Left renal pelvis (tissue), 4 donors: Measurements from ENCODE around the gene DDAH1. TPM values are rescaled to one million over a fixed set of nuclear protein-coding genes. Genes with fewer than 3 reads are reported as not detected.

Experiments used
- DNase-seq, 4 donors: peaks; one replicate each; pipeline ENCODE4 v3.0.0-alpha.2; 2013; ENCODE audit warnings: low read depth in 4 of 4, low spot score in 3 of 4
- polyA plus RNA-seq, 4 donors: library from polyadenylated mRNA; unstranded; fragments of 120-200 nt; gene quantifications; one replicate each; pipeline ENCODE4 v1.2.1, GENCODE V29; 2013; ENCODE audit not compliant: insufficient read length in 4 of 4

The DDAH1 gene
- polyA plus RNA-seq, 4 donors = 29.0 to 153 (median 127) TPM

DNA sequence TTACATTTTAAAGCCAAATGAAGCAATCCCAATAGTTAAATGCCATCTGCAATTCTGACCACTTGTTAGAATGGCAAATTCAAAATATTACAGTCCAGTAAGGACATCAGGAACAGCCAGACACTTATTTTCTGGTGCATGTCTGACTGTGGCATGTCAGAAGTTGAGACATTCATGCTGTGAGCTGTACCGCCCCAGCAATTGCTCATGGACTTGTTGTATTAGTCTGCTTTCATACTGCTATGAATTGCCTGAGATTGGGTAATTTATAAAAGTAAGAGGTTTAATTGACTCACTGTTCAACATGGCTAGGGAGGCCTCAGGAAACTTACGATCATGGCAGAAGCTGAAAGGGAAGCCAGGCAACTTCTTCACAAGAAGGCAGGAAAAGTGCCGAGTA lies 19.1 kb downstream of the DDAH1 start:
- DNase-seq = no peak

DNA sequence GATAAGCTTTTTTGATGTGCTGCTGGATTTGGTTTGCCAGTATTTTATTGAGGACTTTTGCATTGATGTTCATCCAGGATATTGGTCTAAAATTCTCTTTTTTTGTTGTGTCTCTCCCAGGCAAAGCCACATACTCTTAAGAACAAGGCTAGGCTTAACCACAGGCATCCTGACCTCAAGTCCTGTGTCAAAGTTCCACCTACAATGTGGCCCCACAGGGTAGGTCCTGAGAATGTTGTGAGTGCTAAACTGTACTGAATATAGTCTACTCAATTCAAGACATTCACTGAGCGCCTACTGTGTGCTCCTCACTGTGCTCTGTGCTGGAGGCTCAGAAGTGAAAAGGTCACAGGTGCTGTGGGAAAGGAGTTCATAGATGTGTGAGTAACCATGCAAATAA lies 20.6 kb downstream of the DDAH1 start:
- no peak for DNase-seq

- DNase-seq = no peak
These were observed 24.3 kb downstream of the DDAH1 start for GRCh38 chr1:85440612-85441011.

GRCh38 chr1:85438353-85438752 lies 26.6 kb downstream of the DDAH1 start:
- peak in 1 of 4 donors; percentile 29 for DNase-seq

DNA sequence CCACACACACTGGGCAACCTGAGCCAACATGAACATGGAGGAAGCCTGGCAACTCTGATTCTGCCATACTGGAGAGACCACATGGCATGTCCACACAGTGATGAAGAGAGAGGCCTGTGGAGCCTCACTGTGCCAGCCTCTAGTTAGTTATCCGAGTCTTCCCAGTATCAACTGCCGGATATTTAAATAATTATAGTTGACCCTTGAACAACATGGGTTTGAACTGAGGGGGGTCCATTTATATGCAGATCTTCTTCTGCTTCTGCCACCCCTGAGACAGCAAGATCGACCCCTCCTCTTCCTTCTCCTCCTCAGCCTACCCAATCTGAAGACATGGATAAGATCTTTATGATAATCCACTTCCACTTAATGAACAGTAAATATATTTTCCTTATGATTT lies 27.8 kb downstream of the DDAH1 start:
- DNase-seq = no peak

DNA sequence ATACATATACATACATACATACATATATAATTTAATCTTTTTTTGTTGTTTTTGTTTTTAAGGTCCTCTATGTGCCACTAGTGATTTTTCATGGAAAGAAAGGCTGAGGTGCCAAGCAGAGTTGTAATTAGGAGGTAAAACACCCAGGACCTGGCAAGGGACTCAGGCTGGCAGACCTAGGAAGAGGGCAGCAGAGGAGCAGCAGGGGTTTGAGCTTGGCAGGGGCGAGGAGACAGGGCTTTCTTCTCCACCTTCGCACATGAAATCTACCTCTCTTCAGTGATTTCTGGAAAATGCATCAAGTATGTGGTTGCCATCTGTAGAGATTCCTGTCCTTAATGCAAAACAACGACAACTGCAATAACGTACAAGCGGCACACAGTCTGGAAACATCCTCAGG lies 31.9 kb downstream of the DDAH1 start:
- no peak for DNase-seq

GRCh38 chr1:85428471-85429089 lies 36.4 kb downstream of the DDAH1 start:
- DNase-seq = no peak

DNA sequence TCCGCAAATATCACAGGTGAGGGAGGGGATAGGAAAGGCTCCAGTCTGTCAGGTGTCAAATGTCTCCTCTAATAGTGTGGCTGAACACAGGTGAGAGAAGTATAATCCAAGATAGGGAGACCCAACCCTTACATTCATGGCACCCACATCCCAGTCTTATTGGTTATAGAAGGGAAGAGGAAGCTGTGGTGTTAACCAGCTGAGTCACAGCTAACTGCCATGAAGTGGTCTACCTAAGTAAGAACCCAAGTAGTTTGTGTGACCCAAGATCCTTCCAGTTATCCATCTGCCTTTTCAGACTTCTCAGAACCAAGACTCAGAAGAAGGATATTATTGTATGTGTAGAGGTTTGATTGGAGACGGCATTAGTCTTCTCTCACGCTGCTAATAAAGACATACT lies 37.1 kb downstream of the DDAH1 start:
- no peak for DNase-seq

DNA sequence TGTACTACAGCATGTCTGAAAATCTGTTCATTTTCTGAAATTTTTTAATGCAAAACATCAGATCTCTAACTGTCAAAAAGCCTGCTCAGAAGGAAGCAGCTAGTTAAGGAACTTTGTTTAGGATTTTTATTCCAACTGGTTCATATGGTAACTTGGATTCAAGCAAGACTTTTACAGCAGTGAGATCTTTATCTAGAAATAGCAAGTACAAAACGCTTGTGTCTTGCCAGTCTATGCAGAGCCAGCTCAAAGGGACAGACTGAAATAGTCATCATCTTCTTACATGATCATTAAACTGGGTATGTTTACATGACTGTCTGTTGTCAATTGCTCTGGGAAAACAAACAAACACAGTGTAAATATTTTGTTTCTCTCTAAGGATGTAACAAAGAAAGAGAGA lies 37.6 kb downstream of the DDAH1 start:
- DNase-seq = no peak

DNA sequence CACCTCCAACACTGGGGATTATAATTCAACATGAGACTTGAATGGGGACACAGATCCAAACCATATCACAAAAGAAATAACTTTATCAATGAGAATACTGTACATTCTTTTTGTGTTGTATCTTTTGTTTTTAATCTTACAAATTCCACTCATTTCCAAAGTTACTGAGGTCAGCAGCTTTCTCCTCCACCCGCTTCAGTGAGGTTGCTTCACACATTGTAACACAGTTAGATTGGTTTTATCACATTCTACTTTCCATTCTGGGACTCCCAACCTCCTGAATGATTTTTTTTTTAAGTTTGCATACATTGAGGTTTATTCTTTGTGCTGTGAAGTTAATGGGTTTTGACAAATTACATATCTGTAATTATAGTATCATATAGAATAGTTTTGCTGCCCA lies 43.8 kb downstream of the DDAH1 start:
- DNase-seq = no peak

DNA sequence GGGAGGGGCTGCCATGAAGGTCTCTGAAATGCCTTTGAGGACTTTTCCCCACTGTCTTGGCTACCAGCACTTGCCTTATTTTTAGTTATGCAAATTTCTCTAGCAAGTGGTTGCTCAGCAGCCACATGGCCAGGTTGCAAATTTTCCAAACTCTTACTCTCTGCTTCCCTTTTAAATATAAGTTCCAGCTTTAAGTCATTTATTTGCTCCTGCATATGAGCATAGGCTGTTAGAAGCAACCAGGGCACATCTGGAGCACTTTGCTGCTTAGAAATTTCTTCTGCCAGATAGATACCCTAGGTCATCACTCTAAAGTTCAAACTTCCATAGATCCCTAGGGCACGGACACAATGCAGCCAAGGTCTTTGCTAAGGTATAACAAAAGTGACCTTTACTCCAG lies 44.8 kb downstream of the DDAH1 start:
- DNase-seq = no peak

DNA sequence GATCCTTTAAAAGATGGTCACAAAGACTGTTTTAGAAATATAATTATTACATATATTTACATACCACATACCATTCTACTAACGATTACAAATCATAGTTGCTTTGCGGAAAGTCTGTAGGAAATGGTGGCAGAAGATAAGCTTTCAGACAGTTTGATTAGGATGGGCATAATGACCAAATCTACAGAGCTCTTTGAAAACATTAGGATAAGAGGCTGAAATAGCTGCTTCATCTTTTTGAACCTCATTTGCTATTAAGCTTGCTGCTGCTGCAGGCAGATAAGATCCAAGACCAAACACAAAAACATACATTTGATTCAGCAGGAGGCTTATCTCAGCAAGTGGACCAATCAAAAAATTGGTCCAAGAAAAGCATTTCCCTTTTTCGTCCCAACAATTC lies 47.1 kb downstream of the DDAH1 start:
- no peak for DNase-seq

DNA sequence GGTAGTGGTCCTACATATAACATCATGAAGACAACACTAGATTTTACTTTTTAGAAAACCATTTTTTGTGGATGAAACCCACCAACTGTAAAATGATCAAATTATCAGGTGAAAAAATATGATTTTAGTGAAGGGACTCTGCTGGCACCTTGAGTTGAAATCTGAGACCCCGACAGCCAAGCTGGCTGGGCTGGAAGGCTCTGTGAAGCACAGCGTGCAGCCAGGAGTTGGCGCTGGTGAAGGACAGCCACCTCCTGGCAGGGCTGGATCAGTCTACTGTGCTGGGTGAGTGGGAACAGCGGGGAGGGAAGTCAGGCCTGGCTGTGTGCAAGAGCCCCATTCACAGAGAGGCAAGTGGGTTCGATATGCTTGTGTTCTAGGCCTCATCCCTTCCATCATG lies 47.9 kb downstream of the DDAH1 start:
- DNase-seq = no peak

GRCh38 chr1:85413169-85413568 lies 51.8 kb downstream of the DDAH1 start:
- no peak for DNase-seq

GRCh38 chr1:85411567-85412305 lies 53.2 kb downstream of the DDAH1 start:
- DNase-seq = no peak

GRCh38 chr1:85409516-85409915 lies 55.4 kb downstream of the DDAH1 start:
- no peak for DNase-seq

GRCh38 chr1:85407746-85408377 lies 57.1 kb downstream of the DDAH1 start:
- DNase-seq = no peak

DNA sequence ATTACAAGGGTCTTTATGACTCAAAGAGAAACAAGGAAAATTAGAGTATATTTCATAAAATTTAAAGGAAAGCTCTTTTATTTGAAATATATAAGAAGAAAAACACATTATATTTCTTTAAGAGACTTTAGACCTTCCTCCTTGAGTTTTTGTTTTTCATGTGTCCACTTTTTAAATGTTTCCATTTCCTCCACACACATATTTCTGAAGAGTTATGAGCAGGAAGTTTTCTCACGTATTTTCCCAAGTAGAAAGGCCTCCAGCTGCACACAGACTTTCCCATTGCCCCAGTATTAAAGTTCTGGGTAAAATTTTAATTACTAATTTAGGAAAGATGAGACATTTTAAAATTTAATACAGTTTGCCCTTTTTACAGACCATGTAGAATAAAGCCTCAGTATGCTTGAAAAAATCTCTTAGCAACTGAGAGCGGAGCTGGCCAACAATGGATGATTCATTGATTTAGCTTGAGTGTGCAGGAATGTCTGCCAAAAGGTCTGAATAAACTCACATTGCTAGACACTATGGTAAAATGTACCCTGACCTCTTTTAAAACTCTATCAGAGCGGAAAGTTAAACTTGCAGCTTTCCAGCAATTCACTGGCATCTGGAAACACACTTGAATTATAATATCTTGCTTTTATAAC lies 57.9 kb downstream of the DDAH1 start:
- DNase-seq = peak; percentile 31 to 58 (median 50)

DNA sequence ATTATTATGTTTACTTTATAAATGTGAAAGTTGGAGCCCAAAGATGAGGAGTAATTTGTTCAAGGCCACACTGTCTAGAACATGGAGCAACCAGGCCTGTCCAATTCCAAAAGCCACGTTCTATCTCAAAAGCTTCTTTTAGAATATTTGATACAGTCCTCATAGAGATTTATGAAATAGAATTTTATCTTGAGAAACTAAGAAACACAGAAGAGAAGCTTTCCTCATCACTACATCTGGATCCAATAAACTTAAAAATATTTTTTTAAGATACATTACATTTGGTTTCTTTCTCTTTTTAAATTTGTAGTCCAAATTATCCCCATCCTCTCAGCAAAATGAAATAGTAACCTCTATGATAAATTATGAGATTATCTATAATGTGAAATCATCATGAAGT lies 58.9 kb downstream of the DDAH1 start:
- no peak for DNase-seq

GRCh38 chr1:85404408-85404807 lies 60.6 kb downstream of the DDAH1 start:
- DNase-seq = no peak

DNA sequence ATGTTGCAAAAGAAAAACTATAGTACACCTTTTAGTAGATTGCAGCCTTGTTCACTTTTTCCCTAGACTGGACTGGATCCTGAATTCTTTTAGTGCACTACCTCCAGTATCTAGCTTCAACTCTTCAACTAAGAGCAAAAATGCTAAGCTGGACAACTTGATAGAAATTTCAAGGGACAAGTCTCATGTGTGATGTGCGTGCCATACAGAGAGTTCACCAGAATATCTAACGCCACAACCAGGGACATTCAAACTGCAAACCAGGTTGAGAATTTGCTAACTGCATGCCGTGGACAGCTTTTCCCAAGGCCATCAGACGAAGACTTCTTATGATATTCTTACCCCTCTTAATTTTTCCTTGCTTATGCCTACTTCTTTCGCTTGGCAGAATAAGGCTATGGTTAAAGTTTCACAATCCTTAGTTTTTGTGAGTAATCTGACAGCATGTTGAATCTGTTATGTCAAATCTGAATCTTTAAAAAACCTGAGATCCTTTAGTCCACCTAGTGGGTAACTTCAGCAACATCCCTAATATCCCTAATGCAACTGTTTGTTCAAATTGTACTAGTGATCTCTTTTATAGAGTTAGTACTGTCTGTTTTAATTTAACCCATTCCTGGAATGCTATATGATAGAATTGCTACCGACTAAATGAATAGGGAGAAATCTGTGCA lies 66.4 kb downstream of the DDAH1 start:
- no peak for DNase-seq
